HepG2 (cell line): ENCODE data around the gene ZNF221. TPM values are rescaled to one million over a fixed set of nuclear protein-coding genes. Genes with fewer than 3 reads are reported as not detected.

Experiments
- ATF1 ChIP-seq: IDR thresholded peaks from 2 replicates; pipeline ENCODE4 v1.6.1; 2016; ENCODE audit warnings: mild to moderate bottlenecking, control low read depth
- HDAC6 ChIP-seq: fragments of 200-600 bp; sonication (generic); IDR thresholded peaks from 2 replicates; pipeline ENCODE4 v1.7.0; 2017; ENCODE audit warnings: mild to moderate bottlenecking, antibody characterized with exemption, low read length, low read depth
- HOXA3 ChIP-seq: sonication (generic); formaldehyde crosslinking; IDR thresholded peaks from 2 replicates; pipeline ENCODE4 v1.5.0; 2020; ENCODE audit warnings: missing genetic modification reagents
- RAD51 ChIP-seq: fragments of 450-650 bp; IDR thresholded peaks from 2 replicates; pipeline ENCODE4 v1.6.1; 2016; ENCODE audit warnings: borderline replicate concordance
- RARG ChIP-seq: sonication (generic); formaldehyde crosslinking; IDR thresholded peaks from 2 replicates; pipeline ENCODE4 v1.4.0; 2020; ENCODE audit warnings: low read depth, mild to moderate bottlenecking, missing genetic modification reagents
- SRY ChIP-seq: sonication (generic); formaldehyde crosslinking; IDR thresholded peaks from 2 replicates; pipeline ENCODE4 v1.8.0; 2022; ENCODE audit warnings: mild to moderate bottlenecking, missing genetic modification reagents
- ZFAT ChIP-seq: sonication (generic); formaldehyde crosslinking; conservative IDR thresholded peaks from 2 replicates; pipeline ENCODE4 v1.8.1; 2023; ENCODE audit warnings: missing genetic modification reagents, inconsistent platforms
- ZNF343 ChIP-seq: sonication (generic); formaldehyde crosslinking; IDR thresholded peaks from 2 replicates; pipeline ENCODE4 v1.4.0; 2020; ENCODE audit warnings: mild to moderate bottlenecking, missing genetic modification reagents
- ZNF414 ChIP-seq: sonication (generic); formaldehyde crosslinking; IDR thresholded peaks from 2 replicates; pipeline ENCODE4 v1.5.0; 2020; ENCODE audit warnings: missing genetic modification reagents
- ZNF552 ChIP-seq: sonication (generic); formaldehyde crosslinking; IDR thresholded peaks from 2 replicates; pipeline ENCODE4 v1.9.0; 2022; ENCODE audit warnings: missing genetic modification reagents, mild to moderate bottlenecking, borderline replicate concordance
- ZNF557 ChIP-seq: sonication (generic); formaldehyde crosslinking; IDR thresholded peaks from 2 replicates; pipeline ENCODE4 v1.4.0; 2020; ENCODE audit warnings: missing genetic modification reagents
- ZNF558 ChIP-seq: sonication (generic); formaldehyde crosslinking; IDR thresholded peaks from 2 replicates; pipeline ENCODE4 v1.9.0; 2022; ENCODE audit warnings: mild to moderate bottlenecking, missing genetic modification reagents, borderline replicate concordance
- ZNF598 ChIP-seq: sonication (generic); formaldehyde crosslinking; IDR thresholded peaks from 2 replicates; pipeline ENCODE4 v1.5.1; 2020; ENCODE audit warnings: mild to moderate bottlenecking, missing genetic modification reagents, borderline replicate concordance
- ZNF780A ChIP-seq: sonication (generic); formaldehyde crosslinking; IDR thresholded peaks from 2 replicates; pipeline ENCODE4 v1.8.0; 2022; ENCODE audit warnings: mild to moderate bottlenecking, missing genetic modification reagents, moderate library complexity
- ZSCAN20 ChIP-seq: sonication (generic); formaldehyde crosslinking; IDR thresholded peaks from 2 replicates; pipeline ENCODE4 v1.4.0; 2020; ENCODE audit warnings: missing genetic modification reagents, mild to moderate bottlenecking, borderline replicate concordance
- polyA plus RNA-seq, 8 experiments: library from polyadenylated mRNA; depleted of rRNA in 3 of 8; stranded (reverse) in 7 of 8; unstranded in 1 of 8; fragments of >200 nt; fragmentation: Illumina TruSeq in 4 of 8; extraction: Trizol in 4 of 8; gene quantifications; 2 replicates each; pipeline versions ENCODE4 v1.2.1 to v1.2.3, GENCODE V29; 2011 to 2016; ENCODE audit warnings: low read depth in 4 of 8, missing spikeins in 1 of 8, mixed read lengths in 1 of 8; ENCODE audit not compliant: insufficient read depth in 1 of 8
- total RNA-seq, 5 experiments: library from RNA; depleted of rRNA; stranded (reverse); fragments of >200 nt; fragmentation: Illumina TruSeq; extraction: Trizol; gene quantifications; 2 replicates each; pipeline ENCODE4 v1.2.3, GENCODE V29; 2016; ENCODE audit warnings: low read depth in 1 of 5
- TF ChIP-seq, protein P1 (sequence below): sonication (generic); formaldehyde crosslinking; IDR thresholded peaks from 2 replicates; pipeline ENCODE4 v1.4.0; 2020; ENCODE audit warnings: missing genetic modification reagents
- TF ChIP-seq, protein P2 (sequence below): sonication (generic); formaldehyde crosslinking; IDR thresholded peaks from 2 replicates; pipeline ENCODE4 v1.4.0; 2020; ENCODE audit warnings: missing genetic modification reagents
- TF ChIP-seq, protein P3 (sequence below): sonication (generic); formaldehyde crosslinking; IDR thresholded peaks from 2 replicates; pipeline ENCODE4 v1.5.0; 2020; ENCODE audit warnings: missing genetic modification reagents
- TF ChIP-seq, protein P4 (sequence below): conservative IDR thresholded peaks from 2 replicates; pipeline ENCODE4 v1.6.1; 2018; ENCODE audit warnings: missing genetic modification reagents
- TF ChIP-seq, protein P5 (sequence below): sonication (generic); formaldehyde crosslinking; conservative IDR thresholded peaks from 2 replicates; pipeline ENCODE4 v1.4.0; 2020; ENCODE audit warnings: missing genetic modification reagents

The ZNF221 gene
- total and polyA plus RNA-seq, 2 of the 13 experiments (the other 11 are each of a cell fraction or from before 2014, with no cell fraction given), result 0.48 to 3.4 TPM

GRCh38 chr19:43934985-43935708, 15.9 kb upstream of the ZNF221 start, which contains the start of gene ZNF45 (continued):
- TF ChIP-seq, protein P1, sequence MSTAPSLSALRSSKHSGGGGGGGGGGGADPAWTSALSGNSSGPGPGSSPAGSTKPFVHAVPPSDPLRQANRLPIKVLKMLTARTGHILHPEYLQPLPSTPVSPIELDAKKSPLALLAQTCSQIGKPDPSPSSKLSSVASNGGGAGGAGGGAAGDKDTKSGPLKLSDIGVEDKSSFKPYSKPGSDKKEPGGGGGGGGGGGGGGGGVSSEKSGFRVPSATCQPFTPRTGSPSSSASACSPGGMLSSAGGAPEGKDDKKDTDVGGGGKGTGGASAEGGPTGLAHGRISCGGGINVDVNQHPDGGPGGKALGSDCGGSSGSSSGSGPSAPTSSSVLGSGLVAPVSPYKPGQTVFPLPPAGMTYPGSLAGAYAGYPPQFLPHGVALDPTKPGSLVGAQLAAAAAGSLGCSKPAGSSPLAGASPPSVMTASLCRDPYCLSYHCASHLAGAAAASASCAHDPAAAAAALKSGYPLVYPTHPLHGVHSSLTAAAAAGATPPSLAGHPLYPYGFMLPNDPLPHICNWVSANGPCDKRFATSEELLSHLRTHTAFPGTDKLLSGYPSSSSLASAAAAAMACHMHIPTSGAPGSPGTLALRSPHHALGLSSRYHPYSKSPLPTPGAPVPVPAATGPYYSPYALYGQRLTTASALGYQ (CRISPR knock-in tag), result peak; percentile 55; the same call in 1 of the 2 replicates
- no peak for TF ChIP-seq ZNF557
- TF ChIP-seq ZNF558 (CRISPR knock-in tag), result peak; percentile 70; the same call in 1 of the 2 replicates
- no peak for TF ChIP-seq ZSCAN20 (CRISPR knock-in tag)
- peak; percentile 73; the same call in 1 of the 2 replicates for TF ChIP-seq ZFAT (CRISPR knock-in tag)
- TF ChIP-seq ZNF552 (CRISPR knock-in tag), result peak; percentile 56; the same call in 1 of the 2 replicates
- TF ChIP-seq, protein P2, sequence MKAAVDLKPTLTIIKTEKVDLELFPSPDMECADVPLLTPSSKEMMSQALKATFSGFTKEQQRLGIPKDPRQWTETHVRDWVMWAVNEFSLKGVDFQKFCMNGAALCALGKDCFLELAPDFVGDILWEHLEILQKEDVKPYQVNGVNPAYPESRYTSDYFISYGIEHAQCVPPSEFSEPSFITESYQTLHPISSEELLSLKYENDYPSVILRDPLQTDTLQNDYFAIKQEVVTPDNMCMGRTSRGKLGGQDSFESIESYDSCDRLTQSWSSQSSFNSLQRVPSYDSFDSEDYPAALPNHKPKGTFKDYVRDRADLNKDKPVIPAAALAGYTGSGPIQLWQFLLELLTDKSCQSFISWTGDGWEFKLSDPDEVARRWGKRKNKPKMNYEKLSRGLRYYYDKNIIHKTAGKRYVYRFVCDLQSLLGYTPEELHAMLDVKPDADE (CRISPR knock-in tag), result no peak
- TF ChIP-seq, protein P3, sequence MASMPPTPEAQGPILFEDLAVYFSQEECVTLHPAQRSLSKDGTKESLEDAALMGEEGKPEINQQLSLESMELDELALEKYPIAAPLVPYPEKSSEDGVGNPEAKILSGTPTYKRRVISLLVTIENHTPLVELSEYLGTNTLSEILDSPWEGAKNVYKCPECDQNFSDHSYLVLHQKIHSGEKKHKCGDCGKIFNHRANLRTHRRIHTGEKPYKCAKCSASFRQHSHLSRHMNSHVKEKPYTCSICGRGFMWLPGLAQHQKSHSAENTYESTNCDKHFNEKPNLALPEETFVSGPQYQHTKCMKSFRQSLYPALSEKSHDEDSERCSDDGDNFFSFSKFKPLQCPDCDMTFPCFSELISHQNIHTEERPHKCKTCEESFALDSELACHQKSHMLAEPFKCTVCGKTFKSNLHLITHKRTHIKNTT, result no peak
- TF ChIP-seq HOXA3 (CRISPR knock-in tag), result peak; percentile 63
- TF ChIP-seq ZNF414 (CRISPR knock-in tag), result peak; percentile 73; the same call in 1 of the 2 replicates
- TF ChIP-seq SRY (CRISPR knock-in tag), result peak; percentile 70; the same call in 1 of the 2 replicates
- TF ChIP-seq, protein P4, sequence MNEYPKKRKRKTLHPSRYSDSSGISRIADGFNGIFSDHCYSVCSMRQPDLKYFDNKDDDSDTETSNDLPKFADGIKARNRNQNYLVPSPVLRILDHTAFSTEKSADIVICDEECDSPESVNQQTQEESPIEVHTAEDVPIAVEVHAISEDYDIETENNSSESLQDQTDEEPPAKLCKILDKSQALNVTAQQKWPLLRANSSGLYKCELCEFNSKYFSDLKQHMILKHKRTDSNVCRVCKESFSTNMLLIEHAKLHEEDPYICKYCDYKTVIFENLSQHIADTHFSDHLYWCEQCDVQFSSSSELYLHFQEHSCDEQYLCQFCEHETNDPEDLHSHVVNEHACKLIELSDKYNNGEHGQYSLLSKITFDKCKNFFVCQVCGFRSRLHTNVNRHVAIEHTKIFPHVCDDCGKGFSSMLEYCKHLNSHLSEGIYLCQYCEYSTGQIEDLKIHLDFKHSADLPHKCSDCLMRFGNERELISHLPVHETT (CRISPR knock-in tag), result no peak
- TF ChIP-seq RARG, result no peak
- TF ChIP-seq, protein P5, sequence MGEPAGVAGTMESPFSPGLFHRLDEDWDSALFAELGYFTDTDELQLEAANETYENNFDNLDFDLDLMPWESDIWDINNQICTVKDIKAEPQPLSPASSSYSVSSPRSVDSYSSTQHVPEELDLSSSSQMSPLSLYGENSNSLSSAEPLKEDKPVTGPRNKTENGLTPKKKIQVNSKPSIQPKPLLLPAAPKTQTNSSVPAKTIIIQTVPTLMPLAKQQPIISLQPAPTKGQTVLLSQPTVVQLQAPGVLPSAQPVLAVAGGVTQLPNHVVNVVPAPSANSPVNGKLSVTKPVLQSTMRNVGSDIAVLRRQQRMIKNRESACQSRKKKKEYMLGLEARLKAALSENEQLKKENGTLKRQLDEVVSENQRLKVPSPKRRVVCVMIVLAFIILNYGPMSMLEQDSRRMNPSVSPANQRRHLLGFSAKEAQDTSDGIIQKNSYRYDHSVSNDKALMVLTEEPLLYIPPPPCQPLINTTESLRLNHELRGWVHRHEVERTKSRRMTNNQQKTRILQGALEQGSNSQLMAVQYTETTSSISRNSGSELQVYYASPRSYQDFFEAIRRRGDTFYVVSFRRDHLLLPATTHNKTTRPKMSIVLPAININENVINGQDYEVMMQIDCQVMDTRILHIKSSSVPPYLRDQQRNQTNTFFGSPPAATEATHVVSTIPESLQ, result no peak
- TF ChIP-seq HDAC6, result no peak
- TF ChIP-seq ATF1 (CRISPR knock-in tag), result no peak
- no peak for TF ChIP-seq ZNF780A (CRISPR knock-in tag)
- no peak for TF ChIP-seq RAD51
- TF ChIP-seq ZNF598 (CRISPR knock-in tag), result no peak
- TF ChIP-seq ZNF343 (CRISPR knock-in tag), result 0 out of 2 replicates have a peak, but pooled peaks have one; percentile 68
